Brain microvascular endothelial cell (primary cell): ENCODE data around the gene ABHD12.
A peak's percentile ranks its signal among the peaks of the same experiment; 100 is the strongest.

Experiments
- DNase-seq: peaks from one replicate; pipeline ENCODE4 v3.0.0-alpha.2; 2020
- H3K27ac ChIP-seq: fragments of 250-450 bp; sonication (Bioruptor Pico); 2 replicates; pipeline ENCODE4 v1.5.1; 2020; ENCODE audit warnings: mild to moderate bottlenecking, moderate library complexity
- H3K27me3 ChIP-seq: fragments of 250-450 bp; sonication (Bioruptor Pico); replicated peaks from 2 replicates; pipeline ENCODE4 v1.5.1; 2020; ENCODE audit warnings: mild to moderate bottlenecking
- H3K36me3 ChIP-seq: fragments of 250-450 bp; sonication (Bioruptor Pico); replicated peaks from 2 replicates; pipeline ENCODE4 v1.5.1; 2020; ENCODE audit warnings: mild to moderate bottlenecking
- H3K4me3 ChIP-seq: 2 replicates; pipeline ENCODE4 v1.5.1; 2011; ENCODE audit warnings: low read depth, mild to moderate bottlenecking, control low read depth, low read length, moderate library complexity
- in situ Hi-C: cut with HindIII; loops from 2 replicates; pipeline ENCODE4 v1.10.0; 2017; ENCODE audit warnings: low sequenced_read_pairs, low pct_ligation_motif_present
- TF ChIP-seq, protein P1 (sequence below): IDR thresholded peaks from 2 replicates; pipeline ENCODE4 v1.5.1; 2011; ENCODE audit warnings: low read depth, mild to moderate bottlenecking, moderate library complexity, low read length, control low read depth, inconsistent platforms; ENCODE audit errors: missing control alignments

ABHD12 gene

DNA sequence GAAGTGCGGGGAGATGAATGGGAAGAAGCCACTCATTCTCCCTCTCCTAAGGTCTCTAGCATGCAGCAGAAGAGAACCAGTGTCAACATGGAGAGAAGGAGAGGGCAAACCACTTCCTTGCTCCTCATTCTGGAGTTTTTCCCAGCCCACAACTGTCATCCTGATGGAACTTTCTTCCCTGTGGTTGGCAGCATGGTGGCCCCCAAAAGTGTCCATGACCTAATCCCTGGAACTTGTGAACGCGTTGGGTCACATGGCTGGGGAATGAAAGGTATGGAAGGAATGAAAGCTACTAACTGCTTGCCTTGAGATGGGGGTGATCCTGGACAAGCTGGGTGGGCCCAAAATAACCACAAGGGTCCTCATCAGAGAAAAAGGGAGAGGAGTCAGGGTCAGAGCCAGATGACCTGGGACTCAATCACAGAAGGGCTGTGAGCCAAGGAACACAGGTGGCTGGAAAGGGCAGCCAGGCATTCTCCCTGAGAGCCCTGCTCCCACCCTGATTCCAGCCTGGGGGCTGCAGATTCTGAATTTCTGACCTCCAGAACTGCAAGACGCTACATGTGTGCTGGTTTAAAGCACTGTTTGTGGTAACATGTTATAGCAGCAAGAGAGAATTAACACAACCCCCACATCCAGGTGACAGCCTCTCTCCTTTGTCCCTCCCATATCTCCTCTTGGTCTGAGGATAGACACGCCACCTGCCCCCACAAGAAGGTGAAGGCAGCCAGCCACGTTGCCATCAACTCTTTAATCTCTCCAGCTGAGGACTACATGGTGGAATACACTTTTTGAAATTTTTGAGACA, 79.5 kb downstream of the ABHD12 start:
- Histone ChIP-seq H3K36me3 (no peaks in the 10 kb centered on the region), H3K27ac (peak overlapping the region; percentile 81), H3K27me3 (no peaks in the 10 kb centered on the region), H3K4me3 (peak overlapping the region; percentile 37)
- TF ChIP-seq, protein P1, sequence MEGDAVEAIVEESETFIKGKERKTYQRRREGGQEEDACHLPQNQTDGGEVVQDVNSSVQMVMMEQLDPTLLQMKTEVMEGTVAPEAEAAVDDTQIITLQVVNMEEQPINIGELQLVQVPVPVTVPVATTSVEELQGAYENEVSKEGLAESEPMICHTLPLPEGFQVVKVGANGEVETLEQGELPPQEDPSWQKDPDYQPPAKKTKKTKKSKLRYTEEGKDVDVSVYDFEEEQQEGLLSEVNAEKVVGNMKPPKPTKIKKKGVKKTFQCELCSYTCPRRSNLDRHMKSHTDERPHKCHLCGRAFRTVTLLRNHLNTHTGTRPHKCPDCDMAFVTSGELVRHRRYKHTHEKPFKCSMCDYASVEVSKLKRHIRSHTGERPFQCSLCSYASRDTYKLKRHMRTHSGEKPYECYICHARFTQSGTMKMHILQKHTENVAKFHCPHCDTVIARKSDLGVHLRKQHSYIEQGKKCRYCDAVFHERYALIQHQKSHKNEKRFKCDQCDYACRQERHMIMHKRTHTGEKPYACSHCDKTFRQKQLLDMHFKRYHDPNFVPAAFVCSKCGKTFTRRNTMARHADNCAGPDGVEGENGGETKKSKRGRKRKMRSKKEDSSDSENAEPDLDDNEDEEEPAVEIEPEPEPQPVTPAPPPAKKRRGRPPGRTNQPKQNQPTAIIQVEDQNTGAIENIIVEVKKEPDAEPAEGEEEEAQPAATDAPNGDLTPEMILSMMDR = no peak
- in situ Hi-C loops = no loop called here
- peak; percentile 69 for DNase-seq

DNA sequence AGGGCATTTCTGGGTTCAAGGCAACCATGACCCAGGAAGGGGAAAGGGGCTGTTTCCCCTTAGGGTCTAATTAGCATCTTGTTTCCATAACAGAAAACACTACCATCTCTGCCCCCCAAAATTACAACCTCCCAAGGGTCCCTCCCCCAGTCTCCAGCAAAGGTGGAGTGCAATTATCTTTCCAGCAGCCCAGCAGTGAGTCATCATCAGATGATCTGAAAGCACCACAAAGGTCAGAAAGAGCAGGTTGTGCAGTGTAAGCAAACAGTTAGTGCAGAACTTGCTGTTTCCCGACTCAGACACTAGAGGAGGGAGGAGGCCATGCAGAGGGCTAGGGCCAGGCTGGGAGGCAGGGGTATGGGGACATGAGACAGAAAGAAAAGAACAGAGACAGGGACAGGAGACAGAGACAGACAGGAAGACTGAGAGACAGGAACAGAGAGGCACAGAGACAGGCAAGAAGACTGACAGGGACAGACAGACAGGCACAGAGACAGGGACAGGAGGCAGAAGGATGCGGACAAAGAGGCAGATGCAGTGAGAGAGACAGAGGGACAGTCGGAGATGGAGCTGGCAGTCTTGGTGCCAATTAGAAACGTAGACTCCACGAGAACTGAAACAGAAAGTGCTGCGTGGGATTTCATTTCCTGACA, 80.2 kb downstream of the ABHD12 start:
- no peaks in the 10 kb centered on the region for H3K36me3 ChIP-seq
- DNase-seq = peak; percentile 93
- TF ChIP-seq, protein P1 = peak; percentile 84
- peak overlapping the region; percentile 81 for H3K27ac ChIP-seq
- H3K4me3 ChIP-seq = peak overlapping the region; percentile 37
- H3K27me3 ChIP-seq = no peaks in the 10 kb centered on the region
- in situ Hi-C loops = no loop called here

DNA sequence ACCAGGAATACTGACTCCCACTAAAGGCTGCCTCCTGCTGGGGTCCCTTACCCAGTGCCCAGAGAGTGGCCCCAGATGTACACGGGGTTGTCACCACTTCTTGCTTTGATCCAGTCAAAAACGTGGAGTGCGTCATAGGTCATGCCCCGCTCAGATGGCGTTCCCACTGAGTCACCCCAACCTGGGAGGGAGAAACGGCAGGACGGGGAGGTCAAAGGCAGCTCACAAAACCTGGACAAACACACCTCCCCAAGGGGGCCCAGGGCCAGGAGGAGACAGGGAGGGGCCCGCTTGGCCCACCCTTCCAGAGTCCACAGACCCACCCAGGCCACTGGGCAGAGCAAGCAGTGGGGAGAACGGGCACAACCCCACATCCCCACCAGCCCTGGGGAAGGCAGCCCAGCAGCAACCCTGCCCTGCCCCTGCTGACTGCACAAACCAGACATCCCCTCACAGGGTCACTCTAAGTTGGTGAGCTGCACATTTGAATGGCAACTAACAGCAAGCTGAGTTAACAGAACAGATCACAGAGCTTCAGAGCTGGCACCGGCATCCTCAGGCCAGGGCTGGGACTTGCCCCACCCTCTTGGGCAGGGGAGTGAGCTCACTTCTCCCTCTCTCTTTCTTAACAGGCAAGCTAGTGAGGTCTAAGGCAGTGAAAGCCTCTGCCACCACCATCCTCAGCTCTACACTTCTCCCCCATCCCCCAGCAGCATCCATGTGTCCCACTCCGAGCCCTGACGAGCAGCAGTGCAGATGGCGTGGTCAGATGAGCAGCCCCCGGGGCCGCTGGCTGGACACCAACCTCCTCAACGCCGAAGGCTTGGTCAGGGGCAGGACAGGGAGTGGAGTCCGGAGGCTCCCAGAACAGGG, 81.0 kb downstream of the ABHD12 start:
- in situ Hi-C loops = no loop called here
- Histone ChIP-seq H3K27ac (peak overlapping the region; percentile 81), H3K27me3 (no peaks in the 10 kb centered on the region), H3K4me3 (peak overlapping the region; percentile 24), H3K36me3 (no peaks in the 10 kb centered on the region)
- peak; percentile 87 for DNase-seq
- TF ChIP-seq, protein P1 = peak; percentile 30

DNA sequence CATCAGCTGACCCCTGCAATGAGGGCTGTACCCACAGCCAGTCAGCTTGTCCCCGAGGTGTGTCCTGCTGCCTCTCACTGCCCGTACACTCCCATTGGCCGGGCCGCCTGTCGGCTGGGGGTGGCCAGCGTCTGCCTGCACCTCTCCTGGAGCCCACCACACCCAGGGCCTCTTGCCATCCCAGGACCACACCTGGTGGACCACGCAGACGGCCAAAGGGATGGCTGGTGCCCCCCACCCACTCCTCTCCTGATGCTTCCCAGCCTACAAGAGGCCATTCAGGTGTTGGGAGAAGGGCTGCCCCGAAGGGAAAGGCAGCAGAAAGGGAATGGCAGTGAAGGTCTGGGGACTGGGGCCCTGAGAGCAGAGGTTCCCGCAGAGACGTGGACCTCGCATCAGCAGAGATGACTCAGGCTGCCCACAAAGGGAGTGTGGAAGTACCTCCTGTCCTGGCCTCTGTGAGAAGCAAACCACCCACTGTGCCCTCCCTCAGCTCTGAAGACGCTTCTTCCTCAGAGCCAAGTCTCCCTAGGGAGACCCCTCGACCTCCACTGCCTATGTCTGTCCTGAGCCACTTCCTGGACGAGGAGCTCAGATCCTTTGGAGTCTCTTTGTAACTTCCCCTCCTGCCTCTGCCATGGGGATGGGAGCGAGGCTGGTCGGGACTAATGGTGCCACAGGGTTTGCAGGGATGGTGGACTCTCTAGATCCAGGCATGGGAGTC, 81.8 kb downstream of the ABHD12 start:
- TF ChIP-seq, protein P1 = no peak
- Histone ChIP-seq H3K27ac (peak overlapping the region; percentile 81), H3K36me3 (no peaks in the 10 kb centered on the region), H3K4me3 (no peak overlapping the region), H3K27me3 (no peaks in the 10 kb centered on the region)
- in situ Hi-C loops = no loop called here
- DNase-seq = peak; percentile 81

DNA sequence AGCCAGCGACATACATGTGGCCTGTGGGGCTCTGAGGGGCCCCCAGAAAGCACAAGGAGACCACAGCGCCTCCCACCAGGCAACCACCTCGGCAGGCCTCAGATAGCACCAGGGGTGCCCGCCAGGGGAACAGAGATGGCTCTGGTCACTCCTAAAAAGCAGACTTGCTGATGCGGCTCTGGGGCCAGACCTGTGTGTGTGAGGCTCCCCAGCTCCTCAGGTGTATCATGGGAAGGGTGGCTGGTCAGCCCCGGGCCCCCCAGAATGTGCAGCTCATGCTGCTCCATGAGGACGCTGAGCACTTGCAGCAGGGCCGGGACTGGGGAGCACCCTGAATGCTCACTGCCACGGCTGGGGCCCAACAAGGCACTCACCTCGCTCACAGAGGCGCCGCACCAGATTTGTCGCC, 82.5 kb downstream of the ABHD12 start:
- in situ Hi-C loops = no loop called here
- DNase-seq = no peak
- Histone ChIP-seq H3K36me3 (peaks cover 3% of the 10 kb centered on the region), H3K27me3 (no peaks in the 10 kb centered on the region), H3K4me3 (no peak overlapping the region), H3K27ac (peak overlapping the region; percentile 81)
- TF ChIP-seq, protein P1 = no peak
